Subcutaneous adipose tissue (tissue), 4 donors: ENCODE results near the gene BACE2. TPM values are rescaled to one million over a fixed set of nuclear protein-coding genes. Genes with fewer than 3 reads are reported as not detected.

Experiments used
- CTCF ChIP-seq: fragments of 450-650 bp; IDR thresholded peaks from one replicate; pipeline ENCODE4 v1.5.1; 2016; ENCODE audit warnings: low read depth, mild to moderate bottlenecking, control low read depth, antibody characterized with exemption, moderate library complexity
- total RNA-seq, 4 donors: library from RNA; depleted of rRNA; stranded (reverse); fragments of >200 nt; gene quantifications; one replicate each; pipeline ENCODE4 v1.1.0, GENCODE V29; 2016

BACE2 gene
- total RNA-seq, 4 donors from 2014 or later: 31.1 to 37.7 (median 33.5) TPM

DNA sequence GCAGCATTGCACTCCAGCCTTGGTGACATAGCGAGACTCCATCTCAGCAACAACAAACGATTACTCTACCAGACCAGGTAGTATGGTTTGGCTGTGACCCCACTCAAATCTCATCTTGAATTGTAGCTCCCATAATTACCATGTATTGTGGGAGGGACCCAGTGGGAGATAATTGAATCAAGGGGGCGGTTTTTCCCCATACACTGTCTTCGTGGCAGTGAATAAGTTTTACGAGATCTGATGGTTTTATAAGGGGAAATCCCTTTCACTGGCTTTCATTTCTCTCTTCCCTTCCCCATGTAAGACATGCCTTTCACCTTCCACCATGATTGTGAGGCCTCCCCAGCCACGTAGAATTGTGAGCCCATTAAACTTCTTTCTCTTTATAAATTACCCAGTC is 66.0 kb downstream of the BACE2 start:
- TF ChIP-seq CTCF: no peak

GRCh38 chr21:41234569-41234968 is 66.6 kb downstream of the BACE2 start:
- TF ChIP-seq CTCF: no peak

DNA sequence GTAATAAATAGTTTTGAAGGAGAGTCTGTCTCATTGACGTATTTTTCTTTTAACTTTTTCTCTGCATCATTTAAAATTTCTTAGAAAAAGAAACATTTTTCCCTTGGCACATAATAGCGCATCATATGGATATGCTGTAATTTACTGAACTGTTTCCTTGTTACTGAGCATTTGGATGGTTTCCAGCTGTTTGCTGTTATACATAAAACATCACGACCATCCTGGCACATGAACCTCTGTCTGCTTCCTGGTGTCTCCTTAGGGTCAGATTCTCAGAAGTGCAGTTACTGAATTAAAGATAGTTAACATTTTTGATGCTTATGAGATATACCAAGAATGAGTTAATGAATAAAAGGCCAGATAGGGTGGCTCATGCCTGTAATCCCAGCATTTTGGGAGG is 67.2 kb downstream of the BACE2 start:
- no peak for TF ChIP-seq CTCF

DNA sequence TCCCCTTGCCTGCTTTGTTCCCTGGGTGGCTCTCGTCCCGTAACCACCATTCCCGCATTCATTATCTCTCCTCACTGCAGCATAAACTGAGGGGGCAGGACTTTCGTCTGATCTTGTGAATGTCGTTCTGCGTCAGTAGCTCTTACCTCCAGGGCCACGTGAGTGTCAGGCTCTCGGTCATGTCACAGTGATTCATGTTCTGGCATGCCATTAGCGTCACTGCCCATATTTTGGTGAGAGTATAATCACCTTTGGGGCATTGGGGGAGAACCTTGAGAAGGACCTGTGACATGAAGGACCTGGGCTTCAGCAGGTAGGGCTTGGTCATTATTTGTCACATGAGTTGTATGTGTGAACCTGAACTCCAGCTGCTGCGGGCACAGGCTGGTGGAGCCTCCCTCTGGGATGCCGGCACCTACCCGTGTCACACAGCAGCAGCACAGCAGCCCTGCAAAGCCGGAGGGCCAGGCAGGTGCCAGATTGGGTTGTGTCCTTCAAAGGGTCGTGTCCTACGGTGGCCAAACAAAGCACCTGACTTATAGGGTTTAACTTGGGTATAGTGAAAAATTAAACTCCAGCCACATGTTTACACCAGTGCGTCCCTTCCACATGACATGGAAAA is 68.5 kb downstream of the BACE2 start:
- TF ChIP-seq CTCF: no peak

DNA sequence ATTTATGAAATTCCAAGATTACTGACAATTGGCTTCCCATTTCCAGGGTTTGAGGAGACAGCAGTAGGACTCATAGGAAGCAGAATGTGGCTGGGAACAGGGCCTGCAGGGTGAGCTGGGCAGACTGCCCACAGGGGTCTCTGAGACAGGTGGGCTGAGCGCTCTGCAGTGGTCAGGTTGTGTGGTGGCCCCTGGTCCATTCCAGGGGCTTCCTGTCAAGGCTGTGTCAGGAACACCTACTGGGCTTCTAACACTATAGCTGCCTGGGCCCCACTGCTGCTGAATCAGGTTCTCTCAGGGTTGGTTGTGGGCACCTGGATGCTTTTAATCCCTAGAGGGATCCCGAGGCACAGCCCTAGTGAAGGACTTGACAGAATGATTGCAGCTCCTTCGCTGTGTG is 72.1 kb downstream of the BACE2 start:
- no peak for TF ChIP-seq CTCF

DNA sequence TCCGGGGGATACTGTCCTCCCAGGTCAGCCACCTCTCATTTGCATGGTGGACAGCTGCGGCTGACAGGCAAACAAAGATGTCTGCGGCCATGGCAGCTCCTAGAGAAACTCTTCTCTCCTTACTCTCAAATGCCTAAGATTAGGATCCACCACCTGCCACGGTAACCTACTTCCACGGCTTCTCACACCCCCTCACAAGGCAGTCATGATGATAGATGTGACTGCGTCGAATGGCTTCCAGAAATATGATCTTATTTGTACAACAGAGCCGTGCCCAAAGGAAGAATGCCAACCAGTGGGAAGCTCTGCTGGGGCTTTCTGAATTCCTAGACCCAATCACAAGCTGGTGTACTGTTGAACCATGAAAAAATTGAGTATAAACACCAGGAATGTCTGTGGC is 73.4 kb downstream of the BACE2 start:
- TF ChIP-seq CTCF: no peak

GRCh38 chr21:41242238-41242829 is 74.4 kb downstream of the BACE2 start:
- no peak for TF ChIP-seq CTCF
